Measurements from ENCODE around the gene USP19. TPM values are rescaled to one million over a fixed set of nuclear protein-coding genes. Genes with fewer than 3 reads are reported as not detected.

USP19 gene
- total RNA-seq, 2 experiments from 2014 or later: 49.4 to 69.4 TPM

GRCh38 chr3:49123687-49124086 lies 3.1 kb upstream of the USP19 start:
- BruUV-seq (replicated peaks): no TSS peak
- Histone ChIP-seq H3K9me3 (ENCODE audit: low read length) (no peaks in the 10 kb centered on the region), H3K4me1 (ENCODE audit: insufficient read depth, low read length, poor library complexity, severe bottlenecking) (peaks cover 24% of the 10 kb centered on the region), H3K79me2 (ENCODE audit: insufficient read depth, low read depth, low read length) (peaks cover 16% of the 10 kb centered on the region), H3K9me2 (ENCODE audit: insufficient read depth, low read length) (no peaks in the 10 kb centered on the region), H2AFZ (ENCODE audit: low read length) (no peak overlapping the region), H3K27ac (ENCODE audit: low read depth, low read length, poor library complexity, severe bottlenecking) (no peak overlapping the region), H3K4me3 (ENCODE audit: low read depth, low read length, poor library complexity, severe bottlenecking) (no peak overlapping the region), H4K20me1 (ENCODE audit: insufficient read depth, low read length) (no peaks in the 10 kb centered on the region), H3K36me3 (ENCODE audit: insufficient read depth, low read length) (peaks cover 4% of the 10 kb centered on the region), H3K4me2 (ENCODE audit: low read length) (no peak overlapping the region)
- intact Hi-C loops (cut with micrococcal nuclease; ENCODE audit: unreplicated experiment): no loop called here
- POLR2A ChIA-PET: no interaction called here
- CTCF ChIA-PET (ENCODE audit: unreplicated experiment): no interaction called here
- TF ChIP-seq, protein P1, sequence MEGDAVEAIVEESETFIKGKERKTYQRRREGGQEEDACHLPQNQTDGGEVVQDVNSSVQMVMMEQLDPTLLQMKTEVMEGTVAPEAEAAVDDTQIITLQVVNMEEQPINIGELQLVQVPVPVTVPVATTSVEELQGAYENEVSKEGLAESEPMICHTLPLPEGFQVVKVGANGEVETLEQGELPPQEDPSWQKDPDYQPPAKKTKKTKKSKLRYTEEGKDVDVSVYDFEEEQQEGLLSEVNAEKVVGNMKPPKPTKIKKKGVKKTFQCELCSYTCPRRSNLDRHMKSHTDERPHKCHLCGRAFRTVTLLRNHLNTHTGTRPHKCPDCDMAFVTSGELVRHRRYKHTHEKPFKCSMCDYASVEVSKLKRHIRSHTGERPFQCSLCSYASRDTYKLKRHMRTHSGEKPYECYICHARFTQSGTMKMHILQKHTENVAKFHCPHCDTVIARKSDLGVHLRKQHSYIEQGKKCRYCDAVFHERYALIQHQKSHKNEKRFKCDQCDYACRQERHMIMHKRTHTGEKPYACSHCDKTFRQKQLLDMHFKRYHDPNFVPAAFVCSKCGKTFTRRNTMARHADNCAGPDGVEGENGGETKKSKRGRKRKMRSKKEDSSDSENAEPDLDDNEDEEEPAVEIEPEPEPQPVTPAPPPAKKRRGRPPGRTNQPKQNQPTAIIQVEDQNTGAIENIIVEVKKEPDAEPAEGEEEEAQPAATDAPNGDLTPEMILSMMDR (conservative IDR thresholded peaks at IDR 0.05; ENCODE audit: low read length): no peak
- no peak for TF ChIP-seq EZH2phosphoT487 (IDR thresholded peaks at IDR 0.05; ENCODE audit: borderline replicate concordance, low read depth, low read length)
- DNase-seq (ENCODE audit: low spot score): no peak

DNA sequence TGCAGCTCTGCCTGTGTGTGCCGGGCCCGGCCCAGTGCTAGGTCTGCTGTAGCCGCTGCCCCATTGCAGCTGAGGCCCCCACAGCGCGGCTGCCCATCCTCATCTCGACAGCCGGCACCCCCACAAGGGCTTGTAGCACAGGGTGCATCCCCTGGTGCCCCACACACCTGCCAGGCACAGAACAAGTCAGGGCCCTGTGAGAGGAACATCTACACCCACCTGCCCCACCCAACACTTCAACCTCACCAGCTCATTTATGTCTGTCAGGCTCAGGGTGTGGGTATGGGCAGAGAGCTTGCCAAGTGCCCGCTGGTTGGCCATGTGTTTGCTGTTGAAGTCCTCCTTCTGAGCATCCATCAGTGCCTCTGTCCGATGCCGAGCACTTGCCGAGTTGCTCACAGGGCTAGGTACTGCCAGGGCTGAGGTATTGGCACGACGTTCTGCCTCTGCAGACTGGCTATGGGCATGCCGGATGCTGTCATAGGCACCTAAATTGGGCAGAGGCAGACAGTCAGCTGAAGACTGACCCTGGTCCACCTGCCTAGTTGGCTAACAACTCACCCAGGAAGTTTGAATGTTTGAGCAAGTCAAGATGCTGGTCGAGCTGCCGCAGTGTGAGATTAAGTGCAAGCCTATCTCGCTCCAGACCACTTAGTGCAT lies 2.4 kb upstream of the USP19 start:
- ChIA-PET CTCF (ENCODE audit: unreplicated experiment) (no interaction called here), POLR2A (no interaction called here)
- no TSS peak for BruUV-seq (replicated peaks)
- Histone ChIP-seq H4K20me1 (ENCODE audit: insufficient read depth, low read length) (no peaks in the 10 kb centered on the region), H3K4me2 (ENCODE audit: low read length) (no peak overlapping the region), H3K4me1 (ENCODE audit: insufficient read depth, low read length, poor library complexity, severe bottlenecking) (peaks cover 22% of the 10 kb centered on the region), H3K36me3 (ENCODE audit: insufficient read depth, low read length) (peaks cover 10% of the 10 kb centered on the region), H3K9me2 (ENCODE audit: insufficient read depth, low read length) (no peaks in the 10 kb centered on the region), H3K9me3 (ENCODE audit: low read length) (no peaks in the 10 kb centered on the region), H3K79me2 (ENCODE audit: insufficient read depth, low read depth, low read length) (peaks cover 18% of the 10 kb centered on the region), H3K27ac (ENCODE audit: low read depth, low read length, poor library complexity, severe bottlenecking) (no peak overlapping the region), H2AFZ (ENCODE audit: low read length) (no peak overlapping the region), H3K4me3 (ENCODE audit: low read depth, low read length, poor library complexity, severe bottlenecking) (no peak overlapping the region)
- intact Hi-C loops (cut with micrococcal nuclease; ENCODE audit: unreplicated experiment): no loop called here
- no peak for TF ChIP-seq EZH2phosphoT487 (IDR thresholded peaks at IDR 0.05; ENCODE audit: borderline replicate concordance, low read depth, low read length)
- TF ChIP-seq, protein P1 (conservative IDR thresholded peaks at IDR 0.05; ENCODE audit: low read length): no peak
- no peak for DNase-seq (ENCODE audit: low spot score)

- Histone ChIP-seq H3K36me3 (ENCODE audit: insufficient read depth, low read length) (peaks cover 16% of the 10 kb centered on the region), H3K4me3 (ENCODE audit: low read depth, low read length, poor library complexity, severe bottlenecking) (no peak overlapping the region), H4K20me1 (ENCODE audit: insufficient read depth, low read length) (no peaks in the 10 kb centered on the region), H3K9me3 (ENCODE audit: low read length) (no peaks in the 10 kb centered on the region), H2AFZ (ENCODE audit: low read length) (no peak overlapping the region), H3K4me2 (ENCODE audit: low read length) (no peak overlapping the region), H3K9me2 (ENCODE audit: insufficient read depth, low read length) (no peaks in the 10 kb centered on the region), H3K27ac (ENCODE audit: low read depth, low read length, poor library complexity, severe bottlenecking) (no peak overlapping the region), H3K79me2 (ENCODE audit: insufficient read depth, low read depth, low read length) (peaks cover 18% of the 10 kb centered on the region), H3K4me1 (ENCODE audit: insufficient read depth, low read length, poor library complexity, severe bottlenecking) (peaks cover 22% of the 10 kb centered on the region)
- no peak for DNase-seq (ENCODE audit: low spot score)
- POLR2A ChIA-PET: no interaction called here
- no TSS peak for BruUV-seq (replicated peaks)
- TF ChIP-seq EZH2phosphoT487 (IDR thresholded peaks at IDR 0.05; ENCODE audit: borderline replicate concordance, low read depth, low read length): no peak
- TF ChIP-seq, protein P1 (conservative IDR thresholded peaks at IDR 0.05; ENCODE audit: low read length): no peak
- intact Hi-C loops (cut with micrococcal nuclease; ENCODE audit: unreplicated experiment): no loop called here
- CTCF ChIA-PET (ENCODE audit: unreplicated experiment): no interaction called here
Measured at GRCh38 chr3:49122451-49122850, 1.8 kb upstream of the USP19 start.
